Activated CD4-positive, CD25-positive, alpha-beta regulatory T cell treated with anti-CD3 and anti-CD28 coated beads, Interleukin-2, amount 50 U/mL, for 16 hours (primary cell): ENCODE measurements around the gene HOXC11.

Experiments
- DNase-seq: peaks from one replicate; pipeline ENCODE4 v3.0.0-alpha.2; 2020; ENCODE audit warnings: low read depth, low spot score

The HOXC11 gene

GRCh38 chr12:53942467-53942997, 30.4 kb upstream of the HOXC11 start:
- no peak for DNase-seq

- no peak for DNase-seq
These were observed 28.7 kb upstream of the HOXC11 start for GRCh38 chr12:53944209-53944608.

- DNase-seq = no peak
These were observed 27.7 kb upstream of the HOXC11 start for GRCh38 chr12:53944907-53945847.

GRCh38 chr12:53947743-53948142, 25.2 kb upstream of the HOXC11 start:
- DNase-seq = no peak

GRCh38 chr12:53948650-53949593, 24.0 kb upstream of the HOXC11 start:
- no peak for DNase-seq

GRCh38 chr12:53949631-53950436, 23.1 kb upstream of the HOXC11 start:
- no peak for DNase-seq

GRCh38 chr12:53950437-53950773, 22.5 kb upstream of the HOXC11 start:
- DNase-seq = no peak

GRCh38 chr12:53950789-53951576, 21.9 kb upstream of the HOXC11 start:
- DNase-seq = no peak

- no peak for DNase-seq
These were observed 21.2 kb upstream of the HOXC11 start for GRCh38 chr12:53951577-53952334.

- no peak for DNase-seq
These were observed 20.6 kb upstream of the HOXC11 start for GRCh38 chr12:53952335-53952694.

- no peak for DNase-seq
These were observed 19.8 kb upstream of the HOXC11 start for GRCh38 chr12:53952871-53953734.

GRCh38 chr12:53953831-53954693, 18.9 kb upstream of the HOXC11 start:
- DNase-seq = no peak

GRCh38 chr12:53954694-53955035, 18.3 kb upstream of the HOXC11 start, which contains the start of gene HOXC12:
HOXC12 (plus strand) TSS chr12:53954903; CDS start chr12:53954930, 27 bp downstream.
- no peak for DNase-seq

GRCh38 chr12:53955036-53955775, 17.7 kb upstream of the HOXC11 start:
- DNase-seq = no peak

- no peak for DNase-seq
These were observed 17.1 kb upstream of the HOXC11 start for GRCh38 chr12:53955776-53956250.

GRCh38 chr12:53956251-53956887, 16.6 kb upstream of the HOXC11 start:
- DNase-seq = no peak
